Measurements from ENCODE around the gene ARL3.

DNA sequence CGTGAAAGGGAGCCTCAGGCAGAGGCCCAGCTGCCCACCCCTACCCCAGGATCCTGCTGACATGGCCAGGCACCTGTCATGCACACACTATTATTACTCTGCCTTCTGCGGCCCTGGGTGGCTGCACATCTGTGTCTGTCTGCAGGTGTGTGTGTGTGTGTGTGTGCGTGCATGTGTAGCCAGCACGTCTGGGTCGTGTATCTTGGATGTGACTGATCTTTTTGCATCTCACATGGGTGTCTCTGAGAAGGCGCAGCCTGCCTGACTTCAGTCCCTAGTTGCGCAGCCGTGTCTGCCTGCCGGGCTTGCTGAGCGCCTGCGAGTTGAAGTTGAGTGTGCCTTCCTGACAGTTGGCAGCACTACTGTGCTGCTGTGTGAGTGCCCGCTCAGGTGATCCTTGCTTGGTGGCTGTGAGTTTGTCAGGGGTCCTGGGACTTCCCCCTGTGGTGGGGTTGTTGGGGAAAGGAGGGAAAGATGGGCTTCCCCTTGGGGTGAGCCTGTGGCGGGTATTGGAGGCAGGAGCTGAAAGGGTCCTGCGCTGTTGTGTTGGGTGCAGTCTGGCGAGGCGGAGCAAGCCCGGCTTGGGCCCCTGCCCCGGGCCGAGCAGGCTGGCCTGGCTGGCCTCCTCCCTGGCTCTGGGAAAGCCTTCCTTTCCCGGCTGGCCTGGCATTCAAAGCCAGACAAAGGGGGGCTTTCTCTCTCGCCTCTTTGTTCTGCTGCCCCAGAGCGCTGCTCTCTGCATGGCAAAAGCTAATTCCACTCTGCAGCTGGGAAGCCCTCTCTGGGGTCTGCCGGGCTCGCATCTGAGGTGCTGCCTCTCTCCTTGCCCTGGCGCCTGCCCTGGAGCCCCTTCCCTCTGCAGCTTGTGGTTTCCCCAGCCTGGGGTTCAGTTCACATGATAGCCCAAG is 65.1 kb downstream of the ARL3 start:
- no peak for TF ChIP-seq EZH2phosphoT487 (conservative IDR thresholded peaks at IDR 0.05; ENCODE audit: low read length)
- TF ChIP-seq CTCF (IDR thresholded peaks at IDR 0.05; ENCODE audit: insufficient read depth, low read length, poor library complexity, severe bottlenecking) = no peak

All from SU-DHL-6 (cell line).